ENCODE results near the gene ICAM3. TPM values are rescaled to one million over a fixed set of nuclear protein-coding genes. Genes with fewer than 3 reads are reported as not detected.

Gene ICAM3
- total and polyA plus RNA-seq, 2 experiments from 2014 or later, result 8.6 to 23.4 TPM

GRCh38 chr19:10317045-10317856 lies 22.2 kb downstream of the ICAM3 start:
- H3K9me3 ChIP-seq (ENCODE audit: low read depth), result no peaks in the 10 kb centered on the region
- no peaks in the 10 kb centered on the region for H3K27me3 ChIP-seq (replicated peaks; ENCODE audit: insufficient read depth)
- H4K20me1 ChIP-seq (ENCODE audit: insufficient read depth), result no peaks in the 10 kb centered on the region
- H3K9me2 ChIP-seq (ENCODE audit: insufficient read depth), result no peaks in the 10 kb centered on the region
- no peak overlapping the region for H3K4me2 ChIP-seq (ENCODE audit: unreplicated experiment)
- no peak overlapping the region for H2AFZ ChIP-seq
- H3K36me3 ChIP-seq (ENCODE audit: low read depth), result peaks cover 3% of the 10 kb centered on the region; the same call in 1 of the 2 replicates
- WGBS, 2 experiments (ENCODE audit: low coverage in 1 of 2, low lambda C conversion rate in 2 of 2, missing lambda C conversion rate in 2 of 2), result 85 to 90% methylated on average over 19 to 28 of the region's 29 CpGs
- TF ChIP-seq EZH2phosphoT487 (IDR thresholded peaks at IDR 0.05; ENCODE audit: insufficient read depth, low read depth) (no peak), EZH2 (IDR thresholded peaks at IDR 0.05; ENCODE audit: insufficient read depth, poor library complexity, severe bottlenecking) (no peak)
- H3K79me2 ChIP-seq (ENCODE audit: insufficient read depth), result peaks cover 22% of the 10 kb centered on the region
- H3K9ac ChIP-seq, result no peak overlapping the region
- DNase-seq, result no peak
- in situ Hi-C loops (cut with MboI), result no loop called here
- H3K4me1 ChIP-seq (ENCODE audit: insufficient read depth), result peaks cover 9% of the 10 kb centered on the region; the same call in 1 of the 2 replicates
- H3K27ac ChIP-seq, result no peak overlapping the region
- no peak overlapping the region for H3K4me3 ChIP-seq
- peaks cover 3% of the 10 kb centered on the region; the same call in 1 of the 2 replicates for H3F3A ChIP-seq (ENCODE audit: insufficient read depth)

DNA sequence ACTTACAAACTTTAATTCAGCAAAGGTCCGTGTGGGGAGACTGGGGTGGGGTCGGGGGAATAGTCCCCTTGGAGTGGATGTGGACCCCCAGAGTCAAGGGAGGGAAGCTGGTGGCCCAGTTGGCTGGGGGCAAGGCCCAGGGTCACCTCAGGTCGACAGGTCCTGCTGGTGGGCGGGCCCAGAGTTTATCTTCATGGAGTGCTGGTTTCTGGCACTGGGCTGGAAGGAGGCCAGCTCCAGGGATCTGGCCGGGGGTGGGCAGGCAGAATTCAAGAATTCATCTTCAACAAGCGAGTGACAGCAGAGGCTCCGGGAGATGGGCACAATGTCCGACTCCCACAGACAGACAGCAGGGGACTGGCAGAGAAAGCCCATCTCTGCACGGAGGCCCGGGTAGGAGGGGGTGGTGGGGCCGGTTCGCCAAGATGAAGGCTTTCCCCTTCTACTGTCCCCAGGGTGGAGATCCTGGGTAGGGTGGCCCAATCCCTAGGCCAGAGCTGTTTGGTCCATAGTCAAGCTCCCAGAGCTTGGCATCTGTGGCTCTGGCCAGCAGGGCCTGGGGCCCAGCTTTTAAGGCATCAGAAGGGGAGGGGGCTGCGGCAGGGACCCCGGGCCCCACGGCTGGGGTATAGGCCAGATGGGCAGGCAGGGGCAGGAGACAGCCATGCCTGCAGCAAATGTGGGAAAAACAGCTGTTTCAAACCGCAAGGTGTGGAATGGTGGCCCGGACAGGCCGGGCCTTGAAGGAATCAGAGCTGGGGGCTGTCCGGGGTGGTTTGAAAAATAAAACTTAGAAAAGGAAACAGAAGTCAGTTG lies 23.0 kb downstream of the ICAM3 start:
- no peak for TF ChIP-seq EZH2 (IDR thresholded peaks at IDR 0.05; ENCODE audit: insufficient read depth, poor library complexity, severe bottlenecking)
- H3K4me3 ChIP-seq, result peak overlapping the region; percentile 86; the same call in 1 of the 2 replicates
- DNase-seq, result no peak
- H3K27ac ChIP-seq, result no peak overlapping the region
- no peaks in the 10 kb centered on the region for H4K20me1 ChIP-seq (ENCODE audit: insufficient read depth)
- peak overlapping the region; percentile 81; the same call in 1 of the 2 replicates for H3K9ac ChIP-seq
- H2AFZ ChIP-seq, result no peak overlapping the region
- H3K9me2 ChIP-seq (ENCODE audit: insufficient read depth), result no peaks in the 10 kb centered on the region
- H3K79me2 ChIP-seq (ENCODE audit: insufficient read depth), result peaks cover 22% of the 10 kb centered on the region
- no peaks in the 10 kb centered on the region for H3K27me3 ChIP-seq (replicated peaks; ENCODE audit: insufficient read depth)
- peaks cover 9% of the 10 kb centered on the region; the same call in 1 of the 2 replicates for H3K4me1 ChIP-seq (ENCODE audit: insufficient read depth)
- H3K9me3 ChIP-seq (ENCODE audit: low read depth), result no peaks in the 10 kb centered on the region
- peaks cover 3% of the 10 kb centered on the region; the same call in 1 of the 2 replicates for H3K36me3 ChIP-seq (ENCODE audit: low read depth)
- in situ Hi-C loops (cut with MboI), result no loop called here
- peaks cover 3% of the 10 kb centered on the region; the same call in 1 of the 2 replicates for H3F3A ChIP-seq (ENCODE audit: insufficient read depth)
- H3K4me2 ChIP-seq (ENCODE audit: unreplicated experiment), result no peak overlapping the region
- WGBS, 2 experiments (ENCODE audit: low coverage in 1 of 2, low lambda C conversion rate in 2 of 2, missing lambda C conversion rate in 2 of 2), result 72 to 74% methylated on average over 17 to 19 of the region's 19 CpGs

- Histone ChIP-seq H3K4me2 (ENCODE audit: unreplicated experiment) (peak within 1 kb of the TSS; percentile 96), H3F3A (ENCODE audit: insufficient read depth) (peaks cover 3% of the 10 kb centered on the region; the same call in 1 of the 2 replicates), H3K9ac (peak within 1 kb of the TSS; percentile 81), H3K27ac (peak within 1 kb of the TSS; percentile 15; the same call in 1 of the 2 replicates), H3K4me1 (ENCODE audit: insufficient read depth) (peaks cover 9% of the 10 kb centered on the region; the same call in 1 of the 2 replicates), H3K36me3 (ENCODE audit: low read depth) (peaks cover 3% of the 10 kb centered on the region; the same call in 1 of the 2 replicates), H3K9me3 (ENCODE audit: low read depth) (no peaks in the 10 kb centered on the region), H3K27me3 (replicated peaks; ENCODE audit: insufficient read depth) (no peaks in the 10 kb centered on the region), H3K4me3 (peak within 1 kb of the TSS; percentile 86), H3K79me2 (ENCODE audit: insufficient read depth) (peaks cover 22% of the 10 kb centered on the region), H3K9me2 (ENCODE audit: insufficient read depth) (no peaks in the 10 kb centered on the region), H4K20me1 (ENCODE audit: insufficient read depth) (no peaks in the 10 kb centered on the region), H2AFZ (peak within 1 kb of the TSS; percentile 90)
- WGBS, 2 experiments (ENCODE audit: low coverage in 1 of 2, low lambda C conversion rate in 2 of 2, missing lambda C conversion rate in 2 of 2), result 1 to 2% methylated on average over 41 to 55 of the region's 55 CpGs
- no peak for TF ChIP-seq EZH2 (IDR thresholded peaks at IDR 0.05; ENCODE audit: insufficient read depth, poor library complexity, severe bottlenecking)
- TF ChIP-seq EZH2phosphoT487 (IDR thresholded peaks at IDR 0.05; ENCODE audit: insufficient read depth, low read depth), result no peak
- peak; percentile 87 for DNase-seq
- in situ Hi-C loops (cut with MboI), result no loop called here
Observed at GRCh38 chr19:10315335-10316214, 23.8 kb downstream of the ICAM3 start, which contains the start of gene FDX2. Gene FDX2 (minus strand): TSS chr19:10316015. CDS start chr19:10315996, 19 bp downstream.
